Dermis microvascular lymphatic vessel endothelial cell (primary cell): ENCODE data around the gene MED7. TPM values are rescaled to one million over a fixed set of nuclear protein-coding genes. Genes with fewer than 3 reads are reported as not detected.

Source experiments
- DNase-seq, 2 donors: peaks; one replicate each; pipeline versions ENCODE4 v3.0.0 to v3.0.0-alpha.2; 2010; ENCODE audit warnings: low read depth in 2 of 2
- total RNA-seq: library from RNA; depleted of rRNA; stranded (reverse); fragments of >200 nt; gene quantifications from 2 replicates; pipeline ENCODE4 v1.2.1, GENCODE V29; 2014

MED7 gene
- total RNA-seq, 1 donor from 2014 or later: 5.9 TPM

DNA sequence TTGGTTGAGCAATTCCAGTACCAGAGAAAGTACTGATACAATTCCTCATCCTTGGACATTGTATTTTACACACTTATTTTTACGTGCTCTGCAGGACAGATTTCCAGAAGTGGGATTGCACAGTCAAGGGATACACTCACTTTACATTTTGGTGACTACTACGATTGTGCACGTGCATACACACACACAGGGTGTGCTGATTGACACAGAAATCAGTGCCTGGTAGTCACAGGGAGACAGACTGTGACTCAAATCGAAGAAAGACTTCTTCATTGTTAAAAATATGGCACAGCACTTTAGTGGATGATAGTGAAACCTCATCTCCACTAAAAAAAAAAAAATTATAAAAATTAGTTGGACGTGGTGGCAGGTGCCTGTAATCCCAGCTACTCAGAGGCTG lies 21.9 kb upstream of the MED7 start:
- no peak for DNase-seq

DNA sequence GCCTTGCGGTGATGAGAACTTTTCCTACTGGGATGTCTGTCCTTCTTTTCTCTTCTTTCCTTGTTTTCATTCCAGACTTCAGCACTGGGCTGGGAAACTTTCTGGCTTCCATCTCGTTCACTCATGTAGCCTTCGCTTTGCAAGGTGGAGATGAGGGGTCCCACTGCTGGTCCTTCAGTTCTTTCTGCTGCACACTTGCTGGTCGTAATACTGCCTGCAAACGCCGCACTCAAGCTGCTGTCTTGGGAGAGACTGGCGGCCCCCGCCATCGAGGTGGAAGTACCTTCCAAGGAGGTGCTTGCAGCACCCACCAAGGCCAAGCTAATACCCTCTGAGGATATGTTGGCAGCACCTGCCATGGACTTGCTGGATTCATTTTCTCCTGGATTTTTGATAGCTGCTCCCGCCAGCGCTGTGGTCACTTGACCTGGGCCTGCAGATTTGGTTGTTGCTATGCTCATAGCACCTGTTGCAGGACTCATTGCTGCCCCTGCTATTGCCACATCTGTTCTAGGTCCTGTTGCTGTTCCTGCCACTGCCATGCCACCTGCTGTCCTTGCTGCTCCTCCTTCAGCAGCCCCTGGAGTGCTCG lies 20.4 kb upstream of the MED7 start:
- DNase-seq: no peak

DNA sequence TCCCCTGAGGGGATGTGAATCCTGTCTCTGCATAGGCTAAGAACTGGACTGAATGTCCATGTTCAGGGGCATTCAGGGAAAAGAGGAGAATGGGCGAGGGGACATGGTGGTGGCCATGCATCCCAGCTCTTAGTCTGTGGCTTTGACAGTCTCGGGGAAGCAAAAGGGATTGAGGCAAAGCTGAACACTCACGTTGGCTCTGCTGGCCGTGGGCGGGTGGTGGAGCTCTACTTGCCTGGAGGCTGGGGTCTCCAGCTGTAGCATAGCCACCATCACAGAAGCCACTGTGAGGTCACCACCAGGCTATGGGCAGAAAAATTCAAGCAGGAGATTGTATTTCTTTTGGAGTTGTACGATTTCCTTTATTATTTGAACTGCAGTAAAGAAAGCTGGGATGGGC lies 19.3 kb upstream of the MED7 start:
- no peak for DNase-seq

DNA sequence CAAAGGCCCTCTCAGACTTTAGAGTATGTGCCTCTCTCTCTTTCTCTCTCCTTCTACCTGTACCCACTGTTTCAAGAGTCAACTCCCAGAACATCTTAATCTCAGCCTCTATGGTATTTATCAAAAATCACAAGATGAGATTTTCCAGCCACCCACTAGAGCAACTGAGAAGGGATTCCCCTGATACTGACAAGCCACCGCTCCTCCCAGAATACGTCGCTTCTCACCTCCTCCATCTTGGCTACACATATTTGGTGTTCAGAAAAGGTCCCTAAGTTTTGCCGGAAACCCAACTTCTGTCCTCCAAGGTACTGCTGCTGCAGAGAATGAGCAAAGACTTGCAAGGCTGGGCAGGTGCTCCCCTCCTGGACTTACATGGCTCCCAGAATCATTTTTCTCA lies 17.3 kb upstream of the MED7 start:
- DNase-seq: no peak

DNA sequence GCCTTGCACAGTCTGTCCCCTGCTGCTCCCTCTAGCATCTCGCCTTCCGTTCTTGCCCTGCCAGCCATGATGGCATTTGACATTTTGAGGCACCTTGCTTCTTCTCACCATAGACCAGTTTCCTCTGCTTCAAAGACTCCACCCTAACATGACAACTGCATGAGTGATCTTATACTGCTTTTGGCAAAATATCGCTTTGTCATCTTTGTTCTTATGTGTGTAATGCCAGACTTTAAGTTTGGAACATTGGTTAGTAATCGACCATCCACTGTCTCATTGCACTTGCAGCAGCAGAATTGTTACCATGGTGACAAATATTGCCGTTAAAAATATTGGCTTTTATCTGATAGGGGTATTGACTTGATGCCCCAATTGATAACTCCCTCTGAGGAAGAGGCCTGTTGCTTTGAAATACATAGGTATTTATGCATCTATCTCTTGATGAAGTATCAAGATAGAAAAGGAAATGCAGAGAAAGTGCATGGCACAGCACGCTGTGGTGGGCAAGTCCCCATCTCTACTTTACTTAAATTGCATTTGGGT lies 16.6 kb upstream of the MED7 start:
- no peak for DNase-seq

DNA sequence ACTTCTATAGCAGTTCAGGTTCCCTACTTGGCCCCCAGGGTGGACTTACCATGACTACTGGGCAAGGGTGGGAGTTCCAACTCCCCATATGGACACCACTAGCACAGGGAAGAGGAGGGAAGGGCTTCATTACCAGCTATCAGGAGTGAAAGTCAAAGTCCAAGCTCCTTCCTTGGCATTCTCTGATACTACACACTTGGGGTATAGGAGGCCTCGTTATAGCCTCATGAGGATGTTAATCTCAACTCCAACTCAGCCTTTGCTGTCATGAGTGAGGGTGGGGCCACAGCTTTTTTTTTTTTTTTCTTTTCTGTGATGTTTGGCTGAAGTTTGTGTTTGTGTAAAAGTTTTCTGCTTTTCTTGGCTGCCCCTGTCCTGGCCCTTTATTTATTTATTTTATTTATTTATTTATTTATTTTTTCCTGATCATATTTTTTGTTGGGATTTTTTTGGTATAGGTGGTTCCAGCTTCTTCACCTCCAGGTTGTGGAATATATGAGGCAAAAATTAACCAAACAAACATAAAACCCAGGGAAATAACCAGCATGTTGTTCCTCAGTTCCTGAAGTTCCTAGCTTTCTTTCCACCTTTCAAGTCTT lies 14.7 kb upstream of the MED7 start:
- no peak for DNase-seq

DNA sequence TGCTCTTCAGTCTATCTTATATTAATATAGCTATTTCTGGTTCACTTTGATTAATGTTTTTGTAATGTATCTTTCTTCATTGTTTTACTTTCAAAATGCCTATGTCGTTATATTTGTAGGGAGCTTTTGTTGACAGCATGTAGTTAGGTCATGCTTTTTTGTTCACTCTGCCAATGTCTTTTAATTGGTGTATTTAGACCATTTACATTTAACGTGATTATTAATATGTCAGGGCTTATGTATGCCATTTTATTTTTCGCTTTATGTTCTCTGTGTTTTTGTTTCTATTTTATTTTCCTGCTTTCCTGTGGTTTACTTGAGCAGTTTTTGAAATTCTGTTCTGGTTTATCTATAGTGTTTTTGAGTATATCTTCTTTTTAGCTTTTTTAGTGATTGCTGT lies 12.6 kb upstream of the MED7 start:
- no peak for DNase-seq

DNA sequence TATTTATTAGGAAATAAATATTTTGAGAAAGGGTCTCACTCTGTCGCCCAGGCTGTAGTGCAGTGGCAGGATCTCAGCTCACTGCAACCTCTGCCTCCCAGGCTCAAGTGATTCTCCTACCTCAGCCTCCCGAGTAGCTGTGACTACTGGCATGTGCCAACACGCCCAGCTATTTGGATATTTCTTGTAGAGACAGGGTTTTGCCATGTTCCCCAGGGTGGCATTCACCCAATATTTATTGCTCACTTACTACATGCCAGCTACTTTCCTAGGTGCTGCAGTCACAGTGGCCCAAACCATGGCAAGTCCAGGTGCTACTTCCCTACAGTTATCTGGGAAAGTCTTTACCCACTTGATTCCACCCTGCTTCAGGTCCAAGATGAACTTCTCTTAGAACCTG lies 8.3 kb upstream of the MED7 start:
- DNase-seq: no peak

DNA sequence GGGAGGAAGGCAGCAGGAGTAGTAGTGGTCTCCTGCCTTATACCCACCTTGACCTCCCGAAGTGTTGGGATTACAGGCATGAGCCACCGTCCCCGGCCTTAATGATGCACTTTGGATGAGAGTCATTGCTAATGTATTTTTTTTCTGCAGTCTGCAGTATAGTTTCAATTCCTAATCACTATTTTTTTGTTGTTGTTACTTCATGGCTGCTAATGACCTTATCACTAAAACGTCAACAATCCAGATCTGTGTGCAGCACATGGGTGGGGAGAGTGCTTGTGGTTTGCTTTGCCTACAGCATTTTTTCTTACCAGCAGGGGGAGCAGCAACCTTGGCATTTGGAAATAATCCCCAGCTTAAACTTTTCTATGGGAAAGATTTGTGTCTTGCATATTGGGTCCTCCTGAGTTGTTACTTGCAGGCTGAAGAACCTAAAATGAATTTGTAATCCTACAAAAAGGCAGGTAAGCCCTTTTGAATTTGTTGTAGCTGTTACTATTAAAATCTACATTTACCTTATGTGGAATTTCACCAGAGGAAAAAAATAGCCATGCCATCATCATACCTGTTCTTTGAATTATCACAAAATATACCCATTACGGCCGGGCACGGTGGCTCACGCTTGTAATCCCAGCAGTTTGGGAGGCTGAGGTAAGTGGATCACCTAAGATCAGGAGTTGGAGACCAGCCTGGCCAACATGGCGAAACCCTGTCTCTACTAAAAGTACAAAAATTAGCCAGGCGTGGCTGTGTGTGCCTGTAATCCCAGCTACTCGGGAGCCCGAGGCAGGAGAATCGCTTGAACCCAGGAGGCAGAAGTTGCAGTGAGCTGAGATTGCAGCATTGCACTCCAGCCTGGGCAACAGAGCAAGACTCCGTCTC lies 6.3 kb upstream of the MED7 start:
- peak; percentile 35 to 58 for DNase-seq

DNA sequence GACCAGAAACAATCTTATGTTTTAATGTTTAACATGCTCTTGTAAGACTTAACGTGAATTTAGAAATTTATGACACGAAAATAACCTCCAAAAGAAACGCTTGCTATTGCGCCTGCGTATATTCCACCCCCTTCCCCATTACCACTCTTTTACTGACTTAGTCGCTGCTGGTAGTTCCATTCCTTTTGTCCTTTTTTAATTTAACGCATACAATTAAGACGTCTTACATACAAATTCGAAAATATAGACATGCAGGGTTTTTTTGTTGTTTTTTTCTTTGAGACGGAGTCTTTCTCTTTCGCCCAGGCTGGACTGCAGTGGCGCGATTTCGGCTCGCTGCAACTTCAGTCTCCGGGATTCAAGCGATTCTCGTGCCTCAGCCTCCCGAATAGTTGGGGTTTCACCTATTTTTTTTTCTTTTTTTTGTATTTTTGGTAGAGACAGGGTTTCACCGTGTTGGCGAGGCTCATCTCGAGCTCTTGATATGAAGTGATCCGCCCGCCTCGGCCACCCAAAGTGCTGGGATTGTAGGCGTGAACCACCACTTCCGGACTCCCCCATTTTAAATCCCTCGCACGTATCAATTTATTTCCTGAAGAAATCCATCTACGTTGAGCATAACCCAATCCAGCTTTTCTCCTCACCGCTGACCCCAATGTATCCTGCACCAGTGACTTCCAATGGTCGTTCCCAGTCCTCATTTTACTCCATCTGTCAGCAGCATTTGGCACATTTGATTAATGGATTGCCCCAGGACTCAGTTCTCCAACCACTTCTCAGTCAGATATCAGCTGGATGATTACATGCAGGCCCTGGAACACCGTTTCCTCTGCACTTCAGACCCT lies 684 bp upstream of the MED7 start:
- DNase-seq: peak; percentile 9 to 23

DNA sequence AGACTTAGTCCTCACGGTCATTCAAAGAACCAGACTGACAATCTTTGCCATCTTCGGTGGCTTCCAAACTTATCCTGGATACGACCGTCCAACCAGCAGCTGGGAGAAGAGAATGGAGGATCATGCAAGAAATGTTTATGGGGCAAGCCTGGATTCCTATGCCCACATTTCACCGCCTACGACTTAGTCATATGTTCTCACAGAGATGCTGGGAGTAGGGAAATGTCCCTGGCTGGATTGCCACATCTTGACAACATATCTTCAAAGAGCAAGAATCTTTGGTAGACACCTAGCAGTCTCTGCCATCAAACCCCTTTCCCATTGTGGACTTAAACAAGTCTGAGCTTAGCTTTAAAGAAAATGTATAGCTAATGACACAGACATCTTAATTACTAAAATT lies 5.0 kb downstream of the MED7 start:
- DNase-seq: no peak

DNA sequence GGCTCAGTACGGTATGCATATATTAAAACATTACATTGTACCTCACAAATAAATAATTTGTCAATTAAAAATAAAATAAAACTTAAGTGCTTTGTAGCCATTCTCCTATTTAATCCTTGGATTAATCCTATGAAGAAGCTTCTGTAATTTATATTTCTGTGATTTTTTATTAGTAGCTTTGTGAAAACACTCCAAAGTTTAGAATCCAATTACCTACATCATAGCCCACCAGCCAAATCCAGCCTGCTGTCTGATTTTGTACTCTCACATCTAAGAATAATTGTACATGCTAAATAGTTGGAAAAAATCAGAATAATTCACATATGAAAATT lies 10.4 kb downstream of the MED7 start:
- no peak for DNase-seq

DNA sequence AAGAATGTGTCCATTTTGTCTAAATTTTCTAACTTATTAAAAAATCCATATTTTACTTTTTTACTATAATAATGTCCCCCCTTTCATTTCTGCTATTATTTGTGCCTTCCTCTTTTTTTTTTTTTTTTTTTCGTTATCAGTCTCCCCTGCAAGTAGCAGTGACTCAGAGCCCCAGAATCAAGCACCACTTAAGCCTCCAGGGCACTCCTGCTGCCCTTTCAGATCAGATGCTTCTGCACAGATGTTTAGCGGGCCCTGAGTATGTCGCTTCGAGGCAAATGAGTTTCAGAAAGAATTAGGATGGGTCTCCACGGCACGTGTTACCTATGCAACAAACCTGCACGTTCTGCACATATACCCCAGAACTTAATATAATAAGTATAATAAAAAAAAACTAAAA lies 11.7 kb downstream of the MED7 start:
- DNase-seq: no peak

DNA sequence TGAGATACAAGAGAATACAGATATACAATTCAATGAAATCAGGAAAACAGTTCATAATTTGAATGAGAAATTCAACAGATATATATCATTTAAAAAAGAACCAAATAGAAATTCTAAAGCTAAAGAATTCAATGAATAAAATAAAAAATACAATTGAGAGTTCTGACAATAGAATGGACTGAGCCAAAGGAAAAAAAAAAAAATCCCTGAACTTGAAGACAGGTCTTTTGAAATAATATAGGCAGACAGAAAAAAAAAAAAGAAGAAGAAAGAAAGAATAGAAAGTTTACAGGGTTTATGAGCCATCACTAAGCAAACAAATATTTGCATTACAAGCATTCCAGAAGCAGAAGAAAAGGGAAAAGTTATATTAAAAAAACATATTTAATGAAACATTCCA lies 21.0 kb downstream of the MED7 start:
- no peak for DNase-seq

DNA sequence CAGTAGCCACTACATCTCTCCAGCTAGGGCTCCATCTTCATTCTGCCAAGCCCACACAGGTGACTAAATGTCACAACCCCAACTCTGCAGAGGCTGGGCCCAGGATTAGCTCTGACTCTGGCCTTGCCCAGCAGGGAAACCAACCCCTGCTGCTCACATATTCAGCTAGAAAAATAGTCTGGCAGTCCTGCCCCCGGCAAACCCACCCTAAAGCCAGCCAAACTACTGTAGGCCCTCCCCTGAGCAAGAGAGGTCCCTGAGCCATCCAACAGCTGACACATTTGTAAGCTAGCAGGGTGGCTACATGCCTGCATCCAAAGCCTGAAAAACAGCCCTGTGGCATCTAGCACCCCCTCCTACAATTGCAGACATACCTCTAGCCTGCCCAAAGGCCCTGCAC lies 22.6 kb downstream of the MED7 start:
- no peak for DNase-seq

DNA sequence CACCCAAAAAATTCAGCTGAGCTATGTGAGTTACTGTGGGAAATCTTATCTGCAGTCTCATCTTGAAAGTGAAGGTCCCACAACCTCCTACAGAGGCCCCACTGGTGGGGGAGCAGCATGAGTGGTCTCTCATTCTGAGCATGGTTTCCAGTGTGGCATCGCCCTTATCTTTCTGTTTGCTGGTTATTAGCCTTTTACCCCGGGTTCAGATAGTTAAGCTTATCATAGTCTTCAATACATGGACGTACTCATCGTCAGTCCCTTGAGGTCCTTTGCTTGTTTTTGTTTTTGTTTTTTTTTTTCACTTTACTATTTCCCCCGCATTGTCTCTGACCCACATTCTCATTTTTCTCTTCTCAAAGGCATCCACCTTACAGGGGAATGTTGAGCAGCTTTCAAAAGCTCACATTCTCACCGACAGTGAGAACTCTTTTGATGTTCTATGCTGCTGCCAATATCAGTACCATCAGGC lies 26.1 kb downstream of the MED7 start:
- no peak for DNase-seq

DNA sequence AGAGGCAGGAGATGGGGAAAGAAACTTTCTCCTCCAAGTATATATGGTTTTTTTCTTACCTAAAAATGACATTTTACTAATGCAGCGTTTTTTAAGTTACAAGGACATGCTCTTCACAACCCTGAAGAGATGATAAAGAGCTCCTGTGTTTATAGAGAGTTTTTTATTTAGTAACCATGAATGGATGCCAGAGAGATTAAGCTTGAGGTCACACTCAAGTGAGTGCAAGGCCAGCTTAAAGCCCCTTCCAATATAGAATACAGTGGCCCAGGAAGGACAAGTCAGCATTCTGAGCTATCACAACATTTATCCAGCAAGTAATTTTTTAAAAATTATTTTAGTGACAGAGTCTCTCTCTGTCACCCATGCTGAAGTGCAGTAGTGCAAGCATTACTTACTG lies 27.2 kb downstream of the MED7 start:
- no peak for DNase-seq

DNA sequence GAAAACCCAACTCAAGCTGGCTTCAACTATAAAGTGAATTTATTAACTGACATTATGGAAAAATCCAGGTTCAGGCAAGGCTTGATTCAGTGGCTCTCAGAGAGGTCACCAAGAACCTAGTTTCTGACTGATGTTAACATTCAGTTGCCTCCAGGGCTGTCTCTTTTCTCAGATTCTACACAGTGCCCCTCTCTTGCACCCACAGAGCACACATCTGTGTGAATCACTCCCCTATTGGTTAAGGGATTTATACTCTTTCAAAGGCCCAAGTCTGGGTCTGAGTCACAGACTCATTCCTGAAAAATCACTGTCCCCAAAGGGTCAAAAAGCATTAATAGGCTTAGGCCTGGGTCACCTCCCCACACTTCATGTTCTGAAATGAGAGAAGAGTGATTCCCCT lies 27.7 kb downstream of the MED7 start:
- DNase-seq: no peak

DNA sequence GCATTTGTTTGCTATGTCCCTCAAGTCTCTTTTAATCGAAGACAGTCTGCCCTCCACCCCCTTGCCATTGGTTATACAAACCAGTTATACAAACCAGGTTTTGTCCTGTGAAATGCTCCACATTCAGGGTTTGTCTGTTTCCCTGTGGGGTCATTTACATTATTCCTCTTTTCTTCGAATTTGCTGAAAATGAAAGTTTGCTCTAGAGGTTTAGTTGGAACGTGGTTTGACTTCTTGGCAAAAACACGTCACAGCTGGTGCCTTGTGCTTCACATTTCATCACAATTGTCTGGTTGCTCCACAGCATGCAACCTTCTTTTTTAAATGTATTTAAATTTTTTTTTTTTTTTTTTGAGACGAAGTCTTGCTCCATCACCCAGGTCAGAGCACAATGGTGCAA lies 29.7 kb downstream of the MED7 start:
- no peak for DNase-seq

DNA sequence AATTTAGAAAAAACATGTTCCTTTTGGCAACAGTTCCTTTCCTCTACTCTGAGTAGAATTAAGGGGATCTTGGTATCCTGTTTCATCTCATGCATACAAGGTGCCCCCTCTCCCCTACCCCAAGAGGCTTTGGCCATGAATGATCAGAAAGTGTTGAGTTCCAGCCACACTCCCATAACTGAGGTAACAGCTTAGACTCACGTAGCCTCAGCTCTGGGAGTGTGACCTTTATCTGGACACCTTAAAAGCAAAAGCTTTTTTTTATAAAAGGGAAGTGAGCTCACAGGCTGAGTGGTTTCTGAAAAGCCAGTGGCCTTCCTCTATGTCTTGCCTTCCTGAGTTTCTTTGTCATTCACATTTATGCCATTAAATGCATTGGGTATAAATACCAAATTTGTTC lies 32.9 kb downstream of the MED7 start:
- no peak for DNase-seq

DNA sequence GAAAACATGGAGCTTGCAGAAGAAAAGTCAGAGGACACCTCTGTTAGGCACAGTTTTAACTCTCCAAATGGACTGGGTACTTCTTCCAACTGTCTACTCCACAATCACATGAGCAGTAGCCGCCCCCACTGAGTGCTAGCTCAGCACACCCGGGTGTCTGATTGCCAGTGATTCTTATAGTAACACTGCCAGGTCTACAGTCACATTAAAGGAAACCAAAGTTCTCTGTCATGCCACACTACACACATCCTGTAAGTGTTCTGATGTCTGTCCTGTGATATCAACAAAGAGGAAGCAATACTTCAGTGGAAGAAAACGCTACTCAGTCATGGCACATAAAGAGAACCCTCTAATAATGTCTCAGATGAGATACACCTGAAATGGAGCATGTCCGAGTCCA lies 33.7 kb downstream of the MED7 start, which contains the start of gene HAVCR2:
Gene HAVCR2, minus strand, starts transcription at position 69 of the 400 bp plus-strand sequence. Its CDS starts 61 bp downstream, at position 8.
- no peak for DNase-seq

DNA sequence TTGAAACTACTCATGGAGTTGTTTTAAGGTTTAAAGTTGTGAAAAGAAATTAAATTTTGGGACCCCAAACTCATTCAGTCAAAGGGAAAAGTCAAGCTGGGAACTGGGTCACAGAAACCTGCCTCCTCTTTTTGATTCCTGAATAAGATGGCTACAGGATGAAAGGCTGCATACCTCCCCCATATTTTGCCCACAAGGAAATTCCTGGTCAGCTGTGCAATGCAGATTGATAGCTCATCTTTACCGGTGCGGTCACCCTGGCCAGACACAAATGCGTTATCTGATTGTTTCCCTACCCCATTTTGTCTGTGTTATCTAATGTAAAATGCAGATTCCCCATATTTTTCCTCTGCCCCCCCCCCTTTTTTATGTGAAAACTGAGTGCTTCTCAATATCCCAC lies 35.2 kb downstream of the MED7 start:
- DNase-seq: no peak
